OCI-LY1 (cell line): ENCODE measurements around the gene CRADD.

ENCODE experiments used
- H2AFZ ChIP-seq: fragments of 200-600 bp; sonication (generic), shearing (Covaris generic); 2 replicates; pipeline ENCODE4 v1.6.0; 2014; ENCODE audit warnings: antibody characterized with exemption, mild to moderate bottlenecking, low read length
- H3F3A ChIP-seq: fragments of 200-600 bp; sonication (generic), shearing (Covaris generic); 2 replicates; pipeline ENCODE4 v1.6.0; 2014; ENCODE audit warnings: mild to moderate bottlenecking, antibody characterized with exemption, low read length, moderate library complexity; ENCODE audit not compliant: insufficient read depth
- H3K27ac ChIP-seq: fragments of 200-600 bp; sonication (generic); 2 replicates; pipeline ENCODE4 v1.5.1; 2014; ENCODE audit warnings: low read length, mixed run types, mild to moderate bottlenecking, low read depth; ENCODE audit not compliant: poor library complexity, severe bottlenecking
- H3K27me3 ChIP-seq: fragments of 200-600 bp; sonication (generic); 2 replicates; pipeline ENCODE4 v1.6.0; 2014; ENCODE audit warnings: antibody characterized with exemption, mild to moderate bottlenecking, low read length, moderate library complexity; ENCODE audit not compliant: insufficient read depth
- H3K36me3 ChIP-seq: fragments of 200-600 bp; sonication (generic); 2 replicates; pipeline ENCODE4 v1.6.1; 2014; ENCODE audit warnings: mild to moderate bottlenecking, antibody characterized with exemption, low read length, moderate library complexity, mixed read lengths; ENCODE audit not compliant: insufficient read depth
- H3K4me1 ChIP-seq: fragments of 200-600 bp; sonication (generic); 2 replicates; pipeline ENCODE4 v1.5.1; 2014; ENCODE audit warnings: mild to moderate bottlenecking, low read length, moderate library complexity; ENCODE audit not compliant: insufficient read depth, severe bottlenecking
- H3K4me2 ChIP-seq: fragments of 200-600 bp; sonication (generic), shearing (Covaris generic); 2 replicates; pipeline ENCODE4 v1.6.1; 2014; ENCODE audit warnings: low read length
- H3K4me3 ChIP-seq: fragments of 200-600 bp; sonication (generic); 2 replicates; pipeline ENCODE4 v1.5.1; 2014; ENCODE audit warnings: low read length, low read depth, mild to moderate bottlenecking, mixed read lengths; ENCODE audit not compliant: poor library complexity, severe bottlenecking
- H3K79me2 ChIP-seq: fragments of 200-600 bp; shearing (Covaris generic); 2 replicates; pipeline ENCODE4 v1.6.1; 2016; ENCODE audit warnings: mixed run types, low read length, mixed read lengths; ENCODE audit not compliant: insufficient read depth
- H3K9ac ChIP-seq: fragments of 200-600 bp; sonication (generic), shearing (Covaris generic); 2 replicates; pipeline ENCODE4 v1.6.1; 2014; ENCODE audit warnings: mild to moderate bottlenecking, low read length, mixed read lengths
- H3K9me2 ChIP-seq: fragments of 200-600 bp; sonication (generic), shearing (Covaris generic); 2 replicates; pipeline ENCODE4 v1.6.1; 2014; ENCODE audit warnings: low read depth, mild to moderate bottlenecking, low read length, mixed read lengths
- H3K9me3 ChIP-seq: fragments of 200-600 bp; shearing (Covaris generic); 2 replicates; pipeline ENCODE4 v1.6.1; 2014; ENCODE audit warnings: low read length, mixed read lengths
- H4K20me1 ChIP-seq: fragments of 200-600 bp; sonication (generic), shearing (Covaris generic); 2 replicates; pipeline ENCODE4 v1.6.0; 2016; ENCODE audit warnings: mild to moderate bottlenecking, low read length; ENCODE audit not compliant: insufficient read depth
- CTCF ChIP-seq: fragments of 200-600 bp; sonication (generic), shearing (Covaris generic); IDR thresholded peaks from 2 replicates; pipeline ENCODE4 v1.5.1; 2017; ENCODE audit warnings: mild to moderate bottlenecking, antibody characterized with exemption, low read length, moderate library complexity, mixed read lengths
- EZH2 ChIP-seq: fragments of 200-600 bp; sonication (generic), shearing (Covaris generic); IDR thresholded peaks from 2 replicates; pipeline ENCODE4 v1.8.0; 2017; ENCODE audit warnings: borderline replicate concordance, mixed run types, mild to moderate bottlenecking, antibody characterized with exemption, low read length, moderate library complexity, mixed read lengths

CRADD gene

GRCh38 chr12:93723568-93723930 lies 46.4 kb downstream of the CRADD start:
- Histone ChIP-seq H3K4me1 (no peaks in the 10 kb centered on the region), H3K9me3 (no peaks in the 10 kb centered on the region), H2AFZ (no peak overlapping the region), H3K79me2 (no peaks in the 10 kb centered on the region), H3K4me2 (no peak overlapping the region), H3F3A (no peaks in the 10 kb centered on the region), H3K4me3 (no peak overlapping the region), H3K27ac (no peak overlapping the region), H3K27me3 (no peaks in the 10 kb centered on the region), H3K9me2 (no peaks in the 10 kb centered on the region), H4K20me1 (no peaks in the 10 kb centered on the region), H3K36me3 (no peaks in the 10 kb centered on the region), H3K9ac (no peak overlapping the region)
- TF ChIP-seq CTCF, result no peak
- TF ChIP-seq EZH2, result no peak

GRCh38 chr12:93725531-93725930 lies 48.4 kb downstream of the CRADD start:
- no peak for TF ChIP-seq CTCF
- TF ChIP-seq EZH2, result no peak
- no peaks in the 10 kb centered on the region for H3K9me2 ChIP-seq
- no peak overlapping the region for H3K4me2 ChIP-seq
- H3K9me3 ChIP-seq, result no peaks in the 10 kb centered on the region
- no peaks in the 10 kb centered on the region for H3K79me2 ChIP-seq
- no peak overlapping the region for H2AFZ ChIP-seq
- no peak overlapping the region for H3K9ac ChIP-seq
- H3K4me3 ChIP-seq, result no peak overlapping the region
- no peak overlapping the region for H3K27ac ChIP-seq
- no peaks in the 10 kb centered on the region for H4K20me1 ChIP-seq
- H3K27me3 ChIP-seq, result no peaks in the 10 kb centered on the region
- H3K36me3 ChIP-seq, result no peaks in the 10 kb centered on the region
- H3K4me1 ChIP-seq, result no peaks in the 10 kb centered on the region
- no peaks in the 10 kb centered on the region for H3F3A ChIP-seq

- Histone ChIP-seq H3F3A (no peaks in the 10 kb centered on the region), H3K4me3 (no peak overlapping the region), H3K9ac (no peak overlapping the region), H3K4me1 (no peaks in the 10 kb centered on the region), H2AFZ (no peak overlapping the region), H3K79me2 (no peaks in the 10 kb centered on the region), H3K27ac (no peak overlapping the region), H4K20me1 (no peaks in the 10 kb centered on the region), H3K4me2 (no peak overlapping the region), H3K9me2 (no peaks in the 10 kb centered on the region), H3K27me3 (no peaks in the 10 kb centered on the region), H3K9me3 (no peaks in the 10 kb centered on the region), H3K36me3 (no peaks in the 10 kb centered on the region)
- no peak for TF ChIP-seq EZH2
- no peak for TF ChIP-seq CTCF
These were observed 50.1 kb downstream of the CRADD start for GRCh38 chr12:93727195-93727811.
